Peyer's patch (tissue), 4 donors: ENCODE results near the gene HMG20B.

Experiments used
- CTCF ChIP-seq, 6 experiments: fragments of 450-650 bp in 4 of 6; fragments of 200-600 bp in 2 of 6; sonication (generic) in 1 of 6; IDR thresholded peaks; one replicate each; pipeline ENCODE4 v1.5.1; 2017 to 2019; ENCODE audit warnings: antibody characterized with exemption in 6 of 6, mild to moderate bottlenecking in 3 of 6, moderate library complexity in 1 of 6
- POLR2A ChIP-seq, 2 donors: fragments of 450-650 bp; IDR thresholded peaks; one replicate each; pipeline ENCODE4 v1.5.1; 2017; ENCODE audit warnings: antibody characterized with exemption in 2 of 2, mild to moderate bottlenecking in 2 of 2, moderate library complexity in 2 of 2

GRCh38 chr19:3613818-3614661 is 41.3 kb downstream of the HMG20B start:
- TF ChIP-seq POLR2A (IDR thresholded peaks at IDR 0.05) (no peak), CTCF (IDR thresholded peaks at IDR 0.05) (no peak)
